NCI-H524 (cell line): ENCODE results near the gene TLR5.

Experiments
- DNase-seq, 2 experiments: peaks; one replicate each; lab custom pipeline; 2025; lab: John Stamatoyannopoulos, UW

The TLR5 gene

GRCh38 chr1:223066415-223066814, 76.6 kb downstream of the TLR5 start:
- DNase-seq, result no peak

- no peak for DNase-seq
Observed at GRCh38 chr1:223062177-223062576, 80.9 kb downstream of the TLR5 start.

GRCh38 chr1:223059526-223059925, 83.5 kb downstream of the TLR5 start:
- DNase-seq, result no peak
